Thyroid gland (tissue), 4 donors: ENCODE measurements around the gene FAM161B. TPM values are rescaled to one million over a fixed set of nuclear protein-coding genes. Genes with fewer than 3 reads are reported as not detected.
"Not testable (repeated sequence)": the region's sequence is repeated elsewhere in the genome, so short reads cannot be mapped to it uniquely, and the experiment has no call there.

ENCODE experiments used
- DNase-seq, 2 donors: peaks; one replicate each; pipeline ENCODE4 v3.0.0-alpha.2; 2019
- H3K27ac ChIP-seq, 3 donors: fragments of 200-600 bp; sonication (generic); 1 replicate in 2 of 3; 2 replicates in 1 of 3; pipeline ENCODE4 v1.5.1; 2016 to 2019; ENCODE audit warnings: mild to moderate bottlenecking in 1 of 3, moderate library complexity in 1 of 3
- H3K27me3 ChIP-seq: fragments of 200-600 bp; sonication (generic); one replicate; pipeline ENCODE4 v1.5.1; 2019
- H3K36me3 ChIP-seq, 2 donors: fragments of 200-600 bp; sonication (generic); one replicate each; pipeline ENCODE4 v1.5.1; 2016 to 2019
- H3K4me1 ChIP-seq, 2 donors: fragments of 200-600 bp; sonication (generic); one replicate each; pipeline ENCODE4 v1.5.1; 2017 to 2019
- H3K4me3 ChIP-seq, 3 donors: fragments of 200-600 bp; sonication (generic); replicated peaks in 1 of 3; 1 replicate in 2 of 3; 2 replicates in 1 of 3; pipeline ENCODE4 v1.5.1; 2016; ENCODE audit warnings: mild to moderate bottlenecking in 1 of 3
- H3K9me3 ChIP-seq: fragments of 200-600 bp; sonication (generic); one replicate; pipeline ENCODE4 v1.5.1; 2017
- CTCF ChIP-seq, 6 experiments: fragments of 200-600 bp in 3 of 6; fragments of 450-650 bp in 3 of 6; sonication (generic) in 3 of 6; IDR thresholded peaks; one replicate each; pipeline ENCODE4 v1.5.1; 2016 to 2019; ENCODE audit warnings: antibody characterized with exemption in 6 of 6, mild to moderate bottlenecking in 2 of 6, inconsistent platforms in 1 of 6, moderate library complexity in 1 of 6
- POLR2A ChIP-seq, 2 donors: fragments of 450-650 bp; IDR thresholded peaks; one replicate each; pipeline ENCODE4 v1.6.1; 2017; ENCODE audit warnings: antibody characterized with exemption in 2 of 2, mild to moderate bottlenecking in 2 of 2, moderate library complexity in 1 of 2
- WGBS, 2 donors: methylation state at CpG; one replicate each; pipeline ENCODE4 v1.1.5; 2017; 5-methylcytosine and 5-hydroxymethylcytosine counted together
- intact Hi-C: fragments of 100-400 bp; cut with DNase I; formaldehyde crosslinking; loops from one replicate; pipeline ENCODE4 v1.15.1; 2023
- total RNA-seq, 4 donors: library from RNA; depleted of rRNA; stranded (reverse); fragments of >200 nt; gene quantifications; one replicate each; pipeline ENCODE4 v1.2.3, GENCODE V29; 2016

Gene FAM161B
- total RNA-seq, 4 donors from 2014 or later, result 4.3 to 9.7 (median 6.0) TPM

- no peaks in the 10 kb centered on the region for H3K4me1 ChIP-seq
- no peak for TF ChIP-seq POLR2A (IDR thresholded peaks at IDR 0.05)
- TF ChIP-seq CTCF (IDR thresholded peaks at IDR 0.05), result no peak
- DNase-seq, result no peak
- no peaks in the 10 kb centered on the region for H3K36me3 ChIP-seq
- WGBS, 2 donors, result 66 to 69% methylated on average over 2 of the region's 2 CpGs
- no peaks in the 10 kb centered on the region for H3K9me3 ChIP-seq
- H3K4me3 ChIP-seq, result no peak overlapping the region
- intact Hi-C loops, result no loop called here
- H3K27me3 ChIP-seq, result no peaks in the 10 kb centered on the region
- H3K27ac ChIP-seq, result no peak overlapping the region
Measured at GRCh38 chr14:73996731-73997107, 46.8 kb upstream of the FAM161B start.

- TF ChIP-seq CTCF (IDR thresholded peaks at IDR 0.05), result no peak
- TF ChIP-seq POLR2A (IDR thresholded peaks at IDR 0.05), result no peak
- H3K27me3 ChIP-seq, result no peaks in the 10 kb centered on the region
- intact Hi-C loops, result no loop called here
- H3K4me1 ChIP-seq, result no peaks in the 10 kb centered on the region
- DNase-seq, result no peak
- WGBS, 2 donors, result 94 to 98% methylated on average over 8 of the region's 8 CpGs
- no peaks in the 10 kb centered on the region for H3K9me3 ChIP-seq
- H3K27ac ChIP-seq, result no peak overlapping the region
- H3K36me3 ChIP-seq, result no peaks in the 10 kb centered on the region
- H3K4me3 ChIP-seq, result no peak overlapping the region
Measured at GRCh38 chr14:73995977-73996378, 46.1 kb upstream of the FAM161B start.

GRCh38 chr14:73994926-73995325 lies 45.0 kb upstream of the FAM161B start:
- H3K4me3 ChIP-seq, H3K27me3 ChIP-seq, DNase-seq, H3K36me3 ChIP-seq, H3K4me1 ChIP-seq, H3K27ac ChIP-seq, intact Hi-C loops, H3K9me3 ChIP-seq: not testable (repeated sequence)
- WGBS, 2 donors, result 95 to 96% methylated on average over 7 of the region's 7 CpGs

- peaks cover 0 to 7% of the 10 kb centered on the region in 2 donors for H3K36me3 ChIP-seq
- H3K4me3 ChIP-seq, result no peak overlapping the region
- no peak for TF ChIP-seq CTCF (IDR thresholded peaks at IDR 0.05)
- no peak for TF ChIP-seq POLR2A (IDR thresholded peaks at IDR 0.05)
- DNase-seq, result no peak
- H3K27me3 ChIP-seq, result no peaks in the 10 kb centered on the region
- intact Hi-C loops, result no loop called here
- no peaks in the 10 kb centered on the region for H3K9me3 ChIP-seq
- no peaks in the 10 kb centered on the region for H3K4me1 ChIP-seq
- WGBS, 2 donors, result 55 to 72% methylated on average over 4 of the region's 4 CpGs
- no peak overlapping the region for H3K27ac ChIP-seq
Measured at GRCh38 chr14:73991092-73991491, 41.2 kb upstream of the FAM161B start.

GRCh38 chr14:73988656-73989055 lies 38.8 kb upstream of the FAM161B start:
- H3K36me3 ChIP-seq, intact Hi-C loops, H3K9me3 ChIP-seq, H3K27ac ChIP-seq, H3K4me1 ChIP-seq, H3K4me3 ChIP-seq, DNase-seq, H3K27me3 ChIP-seq: not testable (repeated sequence)
- 89 to 94% methylated on average over 7 of the region's 7 CpGs for whole genome bisulfite sequencing, 2 donors

- H3K4me3 ChIP-seq, result no peak overlapping the region
- TF ChIP-seq CTCF (IDR thresholded peaks at IDR 0.05), result no peak
- TF ChIP-seq POLR2A (IDR thresholded peaks at IDR 0.05), result no peak
Measured at GRCh38 chr14:73988065-73988464, 38.2 kb upstream of the FAM161B start.

More at GRCh38 chr14:73988065-73988464, 38.2 kb upstream of the FAM161B start:
- no peaks in the 10 kb centered on the region for H3K27me3 ChIP-seq
- 89 to 90% methylated on average over 3 of the region's 3 CpGs for WGBS, 2 donors
- H3K36me3 ChIP-seq, result peaks cover 0 to 7% of the 10 kb centered on the region in 2 donors
- H3K4me1 ChIP-seq, result no peaks in the 10 kb centered on the region
- H3K27ac ChIP-seq, result no peak overlapping the region
- DNase-seq, result no peak
- no peaks in the 10 kb centered on the region for H3K9me3 ChIP-seq
- intact Hi-C loops, result no loop called here
